NB4 (cell line): ENCODE measurements around the gene VSIG1.

Experiments used
- POLR2A ChIP-seq: IDR thresholded peaks from 2 replicates; pipeline ENCODE4 v1.6.1; 2011; ENCODE audit warnings: mild to moderate bottlenecking; ENCODE audit not compliant: insufficient read length; ENCODE audit errors: extremely low read depth
- TF ChIP-seq, protein P1 (sequence below): IDR thresholded peaks from 2 replicates; pipeline ENCODE4 v1.6.1; 2011; ENCODE audit warnings: low read depth, low read length
- TF ChIP-seq, protein P2 (sequence below): IDR thresholded peaks from one replicate; pipeline ENCODE4 v1.5.1; 2012; ENCODE audit warnings: low read depth, low read length

DNA sequence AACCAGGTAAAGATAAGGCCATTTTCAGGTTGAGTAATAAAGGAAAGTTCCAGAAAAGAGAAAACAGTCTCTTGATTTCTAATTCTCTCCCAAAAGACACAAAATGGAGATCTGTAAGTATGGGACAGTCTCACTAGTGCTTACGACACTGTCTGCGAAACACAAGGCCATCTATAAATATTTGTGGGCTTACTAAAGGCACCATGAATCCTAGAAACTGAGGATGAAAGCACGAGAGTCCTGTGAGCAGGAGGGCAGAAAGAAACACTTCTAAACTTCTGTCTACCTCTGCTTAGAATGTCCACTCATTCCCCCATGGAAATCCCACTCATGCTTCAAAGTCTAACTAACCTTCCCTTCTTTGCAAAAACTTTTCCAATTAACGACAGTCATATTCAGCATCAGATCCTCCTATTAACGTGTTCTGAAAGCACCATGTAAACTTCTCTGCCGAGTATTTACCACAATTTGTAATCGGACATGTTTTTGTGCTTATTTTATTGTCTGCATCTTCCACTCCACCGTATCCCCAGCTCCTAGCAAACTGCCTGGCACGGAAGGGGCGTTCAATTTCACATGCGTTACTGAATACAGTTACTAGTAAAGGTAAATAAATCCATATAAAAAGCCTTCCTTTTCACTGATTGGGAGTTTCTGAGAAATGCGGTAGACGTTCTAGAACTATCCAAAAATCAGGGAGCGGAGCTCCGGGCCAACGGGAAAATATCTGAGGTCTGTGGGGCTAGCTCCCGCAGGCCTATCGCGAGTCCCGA, 45.8 kb downstream of the VSIG1 start:
- TF ChIP-seq, protein P1, sequence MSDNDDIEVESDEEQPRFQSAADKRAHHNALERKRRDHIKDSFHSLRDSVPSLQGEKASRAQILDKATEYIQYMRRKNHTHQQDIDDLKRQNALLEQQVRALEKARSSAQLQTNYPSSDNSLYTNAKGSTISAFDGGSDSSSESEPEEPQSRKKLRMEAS = no peak
- TF ChIP-seq, protein P2, sequence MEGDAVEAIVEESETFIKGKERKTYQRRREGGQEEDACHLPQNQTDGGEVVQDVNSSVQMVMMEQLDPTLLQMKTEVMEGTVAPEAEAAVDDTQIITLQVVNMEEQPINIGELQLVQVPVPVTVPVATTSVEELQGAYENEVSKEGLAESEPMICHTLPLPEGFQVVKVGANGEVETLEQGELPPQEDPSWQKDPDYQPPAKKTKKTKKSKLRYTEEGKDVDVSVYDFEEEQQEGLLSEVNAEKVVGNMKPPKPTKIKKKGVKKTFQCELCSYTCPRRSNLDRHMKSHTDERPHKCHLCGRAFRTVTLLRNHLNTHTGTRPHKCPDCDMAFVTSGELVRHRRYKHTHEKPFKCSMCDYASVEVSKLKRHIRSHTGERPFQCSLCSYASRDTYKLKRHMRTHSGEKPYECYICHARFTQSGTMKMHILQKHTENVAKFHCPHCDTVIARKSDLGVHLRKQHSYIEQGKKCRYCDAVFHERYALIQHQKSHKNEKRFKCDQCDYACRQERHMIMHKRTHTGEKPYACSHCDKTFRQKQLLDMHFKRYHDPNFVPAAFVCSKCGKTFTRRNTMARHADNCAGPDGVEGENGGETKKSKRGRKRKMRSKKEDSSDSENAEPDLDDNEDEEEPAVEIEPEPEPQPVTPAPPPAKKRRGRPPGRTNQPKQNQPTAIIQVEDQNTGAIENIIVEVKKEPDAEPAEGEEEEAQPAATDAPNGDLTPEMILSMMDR = no peak
- no peak for TF ChIP-seq POLR2A
